ENCODE results near the gene TMEM247. TPM values are rescaled to one million over a fixed set of nuclear protein-coding genes. Genes with fewer than 3 reads are reported as not detected.

The TMEM247 gene
- total and polyA plus RNA-seq, 2 of the 8 experiments (the other 6 are each of a cell fraction or from before 2014, with no cell fraction given) = not detected

DNA sequence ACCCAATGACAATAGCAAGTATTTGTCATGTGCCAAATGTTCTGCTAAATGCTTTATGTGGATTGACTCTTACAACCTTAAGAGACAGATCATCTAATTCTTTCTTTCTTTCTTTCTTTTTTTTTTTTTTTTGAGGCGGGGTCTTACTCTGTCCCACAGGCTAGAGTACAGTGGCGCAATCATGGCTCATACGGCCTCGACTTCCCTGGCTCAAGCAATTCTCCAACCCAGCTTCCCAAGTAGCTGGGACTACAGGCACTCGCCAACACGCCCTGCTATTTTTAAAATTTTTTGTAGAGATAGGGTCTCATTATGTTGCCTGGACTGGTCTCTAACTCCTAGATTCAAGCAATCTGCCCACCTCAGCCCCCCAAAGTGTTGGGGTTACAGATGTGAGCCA, 21.4 kb downstream of the TMEM247 start:
- Histone ChIP-seq H2AK5ac (ENCODE audit: low read depth, low read length) (no peak overlapping the region), H3K79me2 (ENCODE audit: control insufficient read depth in 1 of 2, insufficient read depth in 2 of 2, low read length in 2 of 2) (no peaks in the 10 kb centered on the region), H3K14ac (ENCODE audit: insufficient read length) (no peak overlapping the region), H3K4me2 (ENCODE audit: insufficient read depth in 1 of 2, low read depth in 2 of 2, low read length in 2 of 2) (no peak overlapping the region; a peak in 1 of 4 replicates), H3K79me1 (ENCODE audit: low read depth, low read length) (no peaks in the 10 kb centered on the region), H3K18ac (ENCODE audit: extremely low read depth, low read length) (no peak overlapping the region), H4K20me1 (replicated peaks in 1 of 2; ENCODE audit: control insufficient read depth in 1 of 2, insufficient read depth in 2 of 2, low read length in 2 of 2) (no peaks in the 10 kb centered on the region), H3K23me2 (ENCODE audit: low read depth, low read length) (peaks cover 8% of the 10 kb centered on the region), H2BK15ac (ENCODE audit: low read length) (no peak overlapping the region), H3K56ac (replicated peaks; ENCODE audit: insufficient read length, low read depth, low read length) (no peak overlapping the region), H2AFZ (ENCODE audit: low read length) (no peak overlapping the region), H3K36me3 (ENCODE audit: control insufficient read depth in 2 of 4, insufficient read depth in 4 of 4, low read length in 3 of 4) (no peaks in the 10 kb centered on the region), H4K5ac (ENCODE audit: insufficient read length, low read depth, low read length) (no peak overlapping the region), H4K91ac (replicated peaks; ENCODE audit: insufficient read length, low read length) (no peak overlapping the region), H3K27me3 (replicated peaks in 1 of 4; ENCODE audit: control insufficient read depth in 3 of 4, extremely low read depth in 1 of 4, insufficient read depth in 3 of 4, low read length in 3 of 4) (peaks cover 0 to 14% (median 3%) of the 10 kb centered on the region in 4 experiments; a peak in 5 of 7 replicates), H2BK120ac (replicated peaks; ENCODE audit: low read depth, low read length) (no peak overlapping the region), H3K9ac (replicated peaks in 1 of 4; ENCODE audit: extremely low read depth in 1 of 4, low read depth in 3 of 4, low read length in 3 of 4) (no peak overlapping the region), H3K27ac (ENCODE audit: low read depth, low read length) (no peak overlapping the region), H2BK12ac (ENCODE audit: low read depth, low read length) (no peak overlapping the region), H4K8ac (ENCODE audit: extremely low read depth, insufficient read depth, low read length) (no peak overlapping the region), H2BK20ac (ENCODE audit: low read length) (no peak overlapping the region), H2BK5ac (ENCODE audit: low read depth, low read length) (no peak overlapping the region), H3K23ac (ENCODE audit: insufficient read length) (no peak overlapping the region), H3K4me3 (ENCODE audit: extremely low read depth in 1 of 4, insufficient read depth in 2 of 4, low read depth in 3 of 4, low read length in 4 of 4) (no peak overlapping the region), H3K4ac (replicated peaks; ENCODE audit: insufficient read length, low read depth, low read length) (no peak overlapping the region), H3K9me3 (ENCODE audit: insufficient read depth in 2 of 2, low read depth in 1 of 2, low read length in 1 of 2) (no peaks in the 10 kb centered on the region), H3K4me1 (replicated peaks in 1 of 4; ENCODE audit: control insufficient read depth in 3 of 4, insufficient read depth in 4 of 4, low read length in 3 of 4) (peaks cover 0 to 2% (median 0%) of the 10 kb centered on the region in 4 experiments; a peak in 1 of 7 replicates)
- FAIRE-seq = no peak
- CTCF ChIA-PET (ENCODE audit: partially characterized antibody) = interaction anchor here (0.9 to 1.8 kb wide), 5 partner anchors 11 to 76 kb away, joined by 4 to 6 read pairs (median 5); no protein-coding TSS in a partner anchor
- DNase-seq (ENCODE audit: low read depth in 1 of 2, low spot score in 2 of 2) = no peak
- WGBS, 2 experiments (ENCODE audit: extremely low coverage in 1 of 2, insufficient coverage in 1 of 2, insufficient read length in 1 of 2, insufficient replicate concordance in 2 of 2, low coverage in 1 of 2, low lambda C conversion rate in 2 of 2, missing lambda C conversion rate in 1 of 2) = 73% methylated on average over 5 of the region's 6 CpGs; no CpG with 5 or more reads in 1 of the 2 experiments
- POLR2A ChIA-PET (ENCODE audit: partially characterized antibody) = no interaction called here
- TF ChIP-seq RAD21 (IDR thresholded peaks at IDR 0.05 in 1 of 2, conservative IDR thresholded peaks at IDR 0.05 in 1 of 2; ENCODE audit: low read depth in 2 of 2, low read length in 2 of 2) (no peak), CREB1 (IDR thresholded peaks at IDR 0.05) (no peak), POLR2AphosphoS5 (IDR thresholded peaks at IDR 0.05; ENCODE audit: low read depth, low read length) (no peak), TAF7 (optimal IDR thresholded peaks at IDR 0.05; ENCODE audit: borderline replicate concordance, low read depth, low read length) (no peak), MAFK (IDR thresholded peaks at IDR 0.05; ENCODE audit: low read depth, low read length) (no peak), POU5F1 (IDR thresholded peaks at IDR 0.05; ENCODE audit: low read depth, low read length) (no peak), ASH2L (IDR thresholded peaks at IDR 0.05; ENCODE audit: low read length) (no peak), ATF3 (IDR thresholded peaks at IDR 0.05; ENCODE audit: insufficient read depth, low read depth, low read length) (no peak), JUN (IDR thresholded peaks at IDR 0.05; ENCODE audit: low read depth, low read length) (no peak), GTF2F1 (IDR thresholded peaks at IDR 0.05; ENCODE audit: borderline replicate concordance, low read depth, low read length) (no peak), ZNF274 (IDR thresholded peaks at IDR 0.05; ENCODE audit: borderline replicate concordance, extremely low read depth, low read length) (no peak), NRF1 (IDR thresholded peaks at IDR 0.05; ENCODE audit: low read depth, low read length) (no peak), TBP (IDR thresholded peaks at IDR 0.05; ENCODE audit: low read depth, low read length) (no peak), KDM1A (IDR thresholded peaks at IDR 0.05; ENCODE audit: borderline replicate concordance, low read length) (no peak), HDAC6 (IDR thresholded peaks at IDR 0.05; ENCODE audit: low read depth, low read length) (no peak)

All from H1 (cell line).